HCT116 (cell line): ENCODE measurements around the gene ETV4. TPM values are rescaled to one million over a fixed set of nuclear protein-coding genes. Genes with fewer than 3 reads are reported as not detected.

Experiments used
- ATAC-seq: fragments of 200-7000 bp; cut with Tn5 transposase; 2 replicates; pipeline ENCODE4 v1.9.1; 2020; ENCODE audit warnings: mild to moderate bottlenecking, moderate library complexity
- BruUV-seq: library from RNA; stranded (reverse); fragments of 400-500 nt; replicated peaks from 2 replicates; lab custom pipeline; 2021; lab: Mats Ljungman, UMichigan
- CTCF ChIA-PET: fragments of 300-600 bp; sonication (Branson Sonifier 250); formaldehyde crosslinking; loops from one replicate; lab custom pipeline; 2021; ENCODE audit warnings: antibody characterized with exemption; lab: Charles Lee
- POLR2A ChIA-PET: fragments of 300-600, 350-600 bp; sonication (Branson Sonifier 250); formaldehyde crosslinking; loops from one replicate; lab custom pipeline; 2021; ENCODE audit warnings: antibody characterized with exemption; lab: Charles Lee
- RAD21 ChIA-PET, 2 experiments: fragments of 300-600 bp; sonication (Branson Sonifier 250); formaldehyde crosslinking; loops; one replicate each; lab custom pipeline; 2023; ENCODE audit warnings: low total read pairs in 2 of 2; ENCODE audit not compliant: uncharacterized antibody in 2 of 2, unreplicated experiment in 2 of 2, low non-redundant PET in 1 of 2; lab: Charles Lee
- DNase-seq: peaks from one replicate; pipeline ENCODE4 v3.0.0-alpha.2; 2010; ENCODE audit warnings: low read depth, low spot score
- H2AFZ ChIP-seq: fragments of 200-600 bp; shearing (Covaris generic), sonication (generic); 2 replicates; pipeline ENCODE4 v1.6.1; 2017; ENCODE audit warnings: low read depth, mixed run types, mixed read lengths, antibody characterized with exemption, low read length; ENCODE audit not compliant: poor library complexity, severe bottlenecking
- H3K27ac ChIP-seq: 2 replicates; pipeline ENCODE4 v1.5.1; 2012; ENCODE audit warnings: low read depth, low read length
- H3K27me3 ChIP-seq: fragments of 200-600 bp; sonication (generic); 2 replicates; pipeline ENCODE4 v1.6.1; 2016; ENCODE audit warnings: mixed run types, low read length, mixed read lengths; ENCODE audit not compliant: insufficient read depth
- H3K36me3 ChIP-seq, 2 experiments: fragments of 200-500 bp in 1 of 2; fragments of 200-600 bp in 1 of 2; sonication (Bioruptor generic) in 1 of 2; sonication (generic) in 1 of 2; 2 replicates each; pipeline versions ENCODE4 v1.5.1 to v1.6.1; 2014 to 2016; ENCODE audit warnings: low read length in 2 of 2, inconsistent platforms in 1 of 2, mixed read lengths in 1 of 2, mixed run types in 1 of 2; ENCODE audit not compliant: insufficient read depth in 2 of 2, control insufficient read depth in 1 of 2
- H3K4me1 ChIP-seq, 2 experiments: fragments of 200-600 bp in 1 of 2; sonication (generic) in 1 of 2; 2 replicates each; pipeline versions ENCODE4 v1.5.1 to v1.6.1; 2012 to 2017; ENCODE audit warnings: low read length in 2 of 2, inconsistent platforms in 1 of 2, mild to moderate bottlenecking in 1 of 2, mixed read lengths in 1 of 2, mixed run types in 1 of 2, moderate library complexity in 1 of 2; ENCODE audit not compliant: insufficient read depth in 2 of 2, control insufficient read depth in 1 of 2
- H3K4me2 ChIP-seq: fragments of 200-600 bp; sonication (generic); 2 replicates; pipeline ENCODE4 v1.6.1; 2017; ENCODE audit warnings: mixed run types, low read length, mixed read lengths
- H3K4me3 ChIP-seq, 2 experiments: fragments of 200-600 bp in 1 of 2; sonication (generic) in 1 of 2; replicated peaks in 1 of 2; 2 replicates each; pipeline ENCODE4 v1.5.1; 2011 to 2016; ENCODE audit warnings: low read length in 2 of 2, control low read depth in 1 of 2, low read depth in 1 of 2, mild to moderate bottlenecking in 1 of 2, mixed read lengths in 1 of 2, mixed run types in 1 of 2
- H3K79me2 ChIP-seq: fragments of 200-600 bp; sonication (generic); 2 replicates; pipeline ENCODE4 v1.6.1; 2017; ENCODE audit warnings: mild to moderate bottlenecking, mixed run types, low read length, moderate library complexity, mixed read lengths; ENCODE audit not compliant: insufficient read depth
- H3K9ac ChIP-seq: fragments of 200-600 bp; sonication (generic); 2 replicates; pipeline ENCODE4 v1.6.1; 2016; ENCODE audit warnings: low read length, mixed read lengths
- H3K9me2 ChIP-seq: fragments of 200-600 bp; sonication (generic), shearing (Covaris generic); 2 replicates; pipeline ENCODE4 v1.6.1; 2017; ENCODE audit warnings: mixed run types, mild to moderate bottlenecking, moderate library complexity; ENCODE audit not compliant: insufficient read depth
- H3K9me3 ChIP-seq, 2 experiments: fragments of 200-500 bp in 1 of 2; fragments of 200-600 bp in 1 of 2; sonication (Bioruptor generic) in 1 of 2; sonication (generic) in 1 of 2; 2 replicates each; pipeline ENCODE4 v1.6.1; 2014 to 2017; ENCODE audit warnings: low read length in 2 of 2, mixed read lengths in 2 of 2, inconsistent platforms in 1 of 2, low read depth in 1 of 2, mild to moderate bottlenecking in 1 of 2, mixed run types in 1 of 2, moderate library complexity in 1 of 2; ENCODE audit not compliant: control insufficient read depth in 1 of 2, insufficient read depth in 1 of 2
- H4K20me1 ChIP-seq: fragments of 200-600 bp; sonication (generic), shearing (Covaris generic); 2 replicates; pipeline ENCODE4 v1.6.1; 2017; ENCODE audit warnings: mixed run types, mild to moderate bottlenecking, moderate library complexity; ENCODE audit not compliant: insufficient read depth
- CBX3 ChIP-seq: IDR thresholded peaks from 2 replicates; pipeline ENCODE4 v1.6.1; 2012; ENCODE audit warnings: low read depth
- EZH2 ChIP-seq: fragments of 200-600 bp; sonication (generic); IDR thresholded peaks from 2 replicates; pipeline ENCODE4 v1.6.1; 2017; ENCODE audit warnings: antibody characterized with exemption, mixed run types
- POLR2AphosphoS5 ChIP-seq: IDR thresholded peaks from 2 replicates; pipeline ENCODE4 v1.6.1; 2011; ENCODE audit warnings: mild to moderate bottlenecking, low read depth, low read length, moderate library complexity
- RAD21 ChIP-seq: IDR thresholded peaks from 2 replicates; pipeline ENCODE4 v1.6.1; 2012; ENCODE audit warnings: low read depth, mild to moderate bottlenecking
- SIN3A ChIP-seq: IDR thresholded peaks from 2 replicates; pipeline ENCODE4 v1.6.1; 2012; ENCODE audit warnings: low read depth
- SP1 ChIP-seq: IDR thresholded peaks from 2 replicates; pipeline ENCODE4 v1.6.1; 2012; ENCODE audit warnings: low read depth
- ZNF274 ChIP-seq: fragments of 200-500 bp; sonication (Bioruptor generic); IDR thresholded peaks from 2 replicates; pipeline ENCODE4 v1.6.1; 2014; ENCODE audit warnings: mild to moderate bottlenecking, low read depth, low read length, inconsistent platforms
- intact Hi-C: fragments of 100-400 bp; cut with micrococcal nuclease; formaldehyde crosslinking; loops from 2 replicates; pipeline ENCODE4 v1.10.0; 2022
- total RNA-seq: library from RNA; stranded (reverse); gene quantifications from one replicate; pipeline ENCODE4 v1.2.1, GENCODE V29; 2021; ENCODE audit not compliant: unreplicated experiment
- TF ChIP-seq, protein P1 (sequence below): IDR thresholded peaks from 2 replicates; pipeline ENCODE4 v1.6.1; 2012
- TF ChIP-seq, protein P2 (sequence below), 3 experiments: fragments of 200-600 bp in 1 of 3; sonication (generic) in 1 of 3; IDR thresholded peaks in 2 of 3; conservative IDR thresholded peaks in 1 of 3; 2 replicates each; pipeline ENCODE4 v1.5.1; 2012 to 2017; ENCODE audit warnings: low read depth in 2 of 3, low read length in 2 of 3, antibody characterized with exemption in 1 of 3, borderline replicate concordance in 1 of 3, control low read depth in 1 of 3, mild to moderate bottlenecking in 1 of 3, mixed read lengths in 1 of 3, mixed run types in 1 of 3, moderate library complexity in 1 of 3; ENCODE audit not compliant: insufficient read depth in 1 of 3
- TF ChIP-seq, protein P3 (sequence below): IDR thresholded peaks from 2 replicates; pipeline ENCODE4 v1.6.1; 2012

ETV4 gene
- total RNA-seq, 1 experiment from 2014 or later, result 51.5 TPM

DNA sequence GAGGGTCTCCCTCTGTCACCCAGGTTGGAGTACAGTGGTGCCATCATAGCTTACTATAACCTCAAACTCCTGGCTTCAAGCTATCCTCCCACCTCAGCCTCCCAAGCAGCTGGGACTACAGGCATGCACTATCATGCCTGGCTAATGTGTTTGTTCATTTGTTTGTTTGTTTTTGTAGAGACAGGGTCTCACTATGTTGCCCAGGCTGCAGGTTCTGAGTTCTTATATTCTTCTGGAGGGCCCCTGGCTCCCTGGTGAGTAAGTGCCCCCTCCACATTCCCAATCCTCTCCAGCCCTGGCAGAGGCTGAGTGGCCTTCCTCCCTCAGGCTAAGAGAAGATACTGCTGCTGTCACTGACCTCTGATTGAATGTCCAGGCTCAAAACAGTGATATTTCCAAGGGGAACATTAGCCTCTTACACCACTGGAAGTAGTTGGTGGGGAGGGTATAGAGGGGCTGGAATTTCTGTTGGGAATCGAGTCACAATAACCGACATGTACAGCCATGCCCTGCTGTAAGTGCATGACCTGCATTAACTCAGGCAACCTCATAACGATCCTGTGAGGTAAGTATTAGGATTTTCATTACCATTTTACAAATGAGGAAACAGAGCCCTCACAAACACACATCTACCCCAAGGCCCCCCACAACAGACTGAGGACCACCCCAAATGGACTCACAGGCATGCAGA, 2.7 kb upstream of the ETV4 start:
- peaks cover 17 to 25% of the 10 kb centered on the region in 2 experiments for H3K4me1 ChIP-seq
- no peak overlapping the region for H3K4me2 ChIP-seq
- RAD21 ChIA-PET, result no interaction called here
- H3K9ac ChIP-seq, result no peak overlapping the region
- no peak for ATAC-seq
- no peaks in the 10 kb centered on the region for H3K27me3 ChIP-seq
- BruUV-seq, result no TSS peak
- intact Hi-C loops, result no loop called here
- H3K27ac ChIP-seq, result no peak overlapping the region
- POLR2A ChIA-PET, result no interaction called here
- no peaks in the 10 kb centered on the region for H3K9me3 ChIP-seq
- H3K4me3 ChIP-seq, result no peak overlapping the region
- no peak for DNase-seq
- no peaks in the 10 kb centered on the region for H4K20me1 ChIP-seq
- CTCF ChIA-PET, result no interaction called here
- no peaks in the 10 kb centered on the region for H3K36me3 ChIP-seq
- TF ChIP-seq, protein P1, sequence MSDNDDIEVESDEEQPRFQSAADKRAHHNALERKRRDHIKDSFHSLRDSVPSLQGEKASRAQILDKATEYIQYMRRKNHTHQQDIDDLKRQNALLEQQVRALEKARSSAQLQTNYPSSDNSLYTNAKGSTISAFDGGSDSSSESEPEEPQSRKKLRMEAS, result no peak
- TF ChIP-seq RAD21 (no peak), SIN3A (no peak), POLR2AphosphoS5 (no peak), EZH2 (no peak), CBX3 (no peak), SP1 (no peak), ZNF274 (no peak)
- TF ChIP-seq, protein P2, sequence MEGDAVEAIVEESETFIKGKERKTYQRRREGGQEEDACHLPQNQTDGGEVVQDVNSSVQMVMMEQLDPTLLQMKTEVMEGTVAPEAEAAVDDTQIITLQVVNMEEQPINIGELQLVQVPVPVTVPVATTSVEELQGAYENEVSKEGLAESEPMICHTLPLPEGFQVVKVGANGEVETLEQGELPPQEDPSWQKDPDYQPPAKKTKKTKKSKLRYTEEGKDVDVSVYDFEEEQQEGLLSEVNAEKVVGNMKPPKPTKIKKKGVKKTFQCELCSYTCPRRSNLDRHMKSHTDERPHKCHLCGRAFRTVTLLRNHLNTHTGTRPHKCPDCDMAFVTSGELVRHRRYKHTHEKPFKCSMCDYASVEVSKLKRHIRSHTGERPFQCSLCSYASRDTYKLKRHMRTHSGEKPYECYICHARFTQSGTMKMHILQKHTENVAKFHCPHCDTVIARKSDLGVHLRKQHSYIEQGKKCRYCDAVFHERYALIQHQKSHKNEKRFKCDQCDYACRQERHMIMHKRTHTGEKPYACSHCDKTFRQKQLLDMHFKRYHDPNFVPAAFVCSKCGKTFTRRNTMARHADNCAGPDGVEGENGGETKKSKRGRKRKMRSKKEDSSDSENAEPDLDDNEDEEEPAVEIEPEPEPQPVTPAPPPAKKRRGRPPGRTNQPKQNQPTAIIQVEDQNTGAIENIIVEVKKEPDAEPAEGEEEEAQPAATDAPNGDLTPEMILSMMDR (IDR thresholded peaks at IDR 0.05 in 2 of 3, conservative IDR thresholded peaks at IDR 0.05 in 1 of 3; ENCODE audit: borderline replicate concordance in 1 of 3, insufficient read depth in 1 of 3, low read depth in 2 of 3, low read length in 2 of 3), result no peak
- TF ChIP-seq, protein P3, sequence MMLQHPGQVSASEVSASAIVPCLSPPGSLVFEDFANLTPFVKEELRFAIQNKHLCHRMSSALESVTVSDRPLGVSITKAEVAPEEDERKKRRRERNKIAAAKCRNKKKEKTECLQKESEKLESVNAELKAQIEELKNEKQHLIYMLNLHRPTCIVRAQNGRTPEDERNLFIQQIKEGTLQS, result no peak
- TF ChIP-seq, all 23 proteins: peak for 0
- H2AFZ ChIP-seq, result no peak overlapping the region
- H3K9me2 ChIP-seq, result no peaks in the 10 kb centered on the region
- H3K79me2 ChIP-seq, result peaks cover 12% of the 10 kb centered on the region
